Stimulated activated naive CD4-positive, alpha-beta T cell treated with Interleukin-2 at 50 U/mL for 16 hours (primary cell): ENCODE measurements around the gene PAGR1.
"Not testable (repeated sequence)": the region's sequence is repeated elsewhere in the genome, so short reads cannot be mapped to it uniquely, and the experiment has no call there.

Experiments used
- DNase-seq: peaks from one replicate; lab custom pipeline; 2025; lab: John Stamatoyannopoulos, UW

PAGR1 gene

GRCh38 chr16:29791845-29792807 lies 23.8 kb upstream of the PAGR1 start:
- no peak for DNase-seq

- DNase-seq: not testable (repeated sequence)
These were observed 22.8 kb upstream of the PAGR1 start for GRCh38 chr16:29793153-29793552.

GRCh38 chr16:29794231-29794710 lies 21.7 kb upstream of the PAGR1 start:
- DNase-seq: no peak

GRCh38 chr16:29802416-29802935 lies 13.5 kb upstream of the PAGR1 start:
- no peak for DNase-seq

- no peak for DNase-seq
These were observed 11.9 kb upstream of the PAGR1 start for GRCh38 chr16:29804020-29804419.

GRCh38 chr16:29804455-29805231 lies 11.3 kb upstream of the PAGR1 start:
- no peak for DNase-seq

GRCh38 chr16:29805232-29806098 lies 10.5 kb upstream of the PAGR1 start:
- DNase-seq: peak; percentile 98

GRCh38 chr16:29806099-29806579 lies 9.8 kb upstream of the PAGR1 start, which contains the start of gene MAZ:
Gene MAZ, plus strand, starts transcription at chr16:29806529. Its CDS starts 173 bp downstream, at chr16:29806702.
- peak; percentile 88 for DNase-seq

- peak; percentile 44 for DNase-seq
These were observed 9.1 kb upstream of the PAGR1 start for GRCh38 chr16:29806641-29807425.

- DNase-seq: peak; percentile 89
These were observed 8.3 kb upstream of the PAGR1 start for GRCh38 chr16:29807426-29808218.

GRCh38 chr16:29808219-29808900 lies 7.6 kb upstream of the PAGR1 start:
- DNase-seq: peak; percentile 25

- DNase-seq: no peak
These were observed 6.8 kb upstream of the PAGR1 start for GRCh38 chr16:29809031-29809747.

GRCh38 chr16:29809850-29810698 lies 5.9 kb upstream of the PAGR1 start:
- peak; percentile 34 for DNase-seq

GRCh38 chr16:29810699-29811169 lies 5.2 kb upstream of the PAGR1 start:
- DNase-seq: no peak

- DNase-seq: peak; percentile 72
These were observed 4.6 kb upstream of the PAGR1 start for GRCh38 chr16:29811170-29811895.

GRCh38 chr16:29811896-29812665 lies 3.9 kb upstream of the PAGR1 start, which contains the start of gene PRRT2:
Gene PRRT2, plus strand, starts transcription at chr16:29812193. Its CDS starts 862 bp downstream, at chr16:29813055.
- DNase-seq: peak; percentile 49
